MM.1S (cell line): ENCODE measurements around the gene MPND.

ENCODE experiments used
- DNase-seq: peaks from one replicate; pipeline ENCODE4 v3.0.0-alpha.2; 2015
- H2AFZ ChIP-seq: fragments of 300-600 bp; sonication (generic); 2 replicates; pipeline ENCODE4 v1.6.0; 2016; ENCODE audit warnings: antibody characterized with exemption, low read length
- H3F3A ChIP-seq: fragments of 300-600 bp; sonication (generic); 2 replicates; pipeline ENCODE4 v1.6.1; 2016; ENCODE audit warnings: mild to moderate bottlenecking, antibody characterized with exemption, low read length, moderate library complexity, mixed read lengths; ENCODE audit not compliant: insufficient read depth
- H3K27ac ChIP-seq: fragments of 300-600 bp; sonication (generic); 2 replicates; pipeline ENCODE4 v1.5.1; 2016; ENCODE audit warnings: mild to moderate bottlenecking, low read length
- H3K27me3 ChIP-seq: fragments of 300-600 bp; sonication (generic); replicated peaks from 2 replicates; pipeline ENCODE4 v1.6.0; 2016; ENCODE audit warnings: low read length; ENCODE audit not compliant: insufficient read depth
- H3K36me3 ChIP-seq: fragments of 300-600 bp; sonication (generic); replicated peaks from 2 replicates; pipeline ENCODE4 v1.6.1; 2016; ENCODE audit warnings: mild to moderate bottlenecking, low read length, mixed read lengths; ENCODE audit not compliant: insufficient read depth
- H3K4me1 ChIP-seq: fragments of 300-600 bp; sonication (generic); 2 replicates; pipeline ENCODE4 v1.6.1; 2016; ENCODE audit warnings: low read length, mixed read lengths
- H3K4me2 ChIP-seq: fragments of 300-600 bp; sonication (generic); 2 replicates; pipeline ENCODE4 v1.6.0; 2016; ENCODE audit warnings: low read depth, low read length
- H3K4me3 ChIP-seq: fragments of 300-600 bp; sonication (generic); 2 replicates; pipeline ENCODE4 v1.5.1; 2016; ENCODE audit warnings: low read length, mixed read lengths
- H3K79me2 ChIP-seq: fragments of 300-600 bp; sonication (generic); 2 replicates; pipeline ENCODE4 v1.6.1; 2016; ENCODE audit warnings: mixed run types, low read length, mixed read lengths
- H3K9ac ChIP-seq: fragments of 300-600 bp; sonication (generic); 2 replicates; pipeline ENCODE4 v1.6.1; 2016; ENCODE audit warnings: low read length, mixed read lengths
- H3K9me2 ChIP-seq: fragments of 300-600 bp; sonication (generic); replicated peaks from 2 replicates; pipeline ENCODE4 v1.6.1; 2016; ENCODE audit warnings: mild to moderate bottlenecking, low read length, mixed read lengths; ENCODE audit not compliant: insufficient read depth
- H3K9me3 ChIP-seq: fragments of 300-600 bp; sonication (generic); replicated peaks from 2 replicates; pipeline ENCODE4 v1.6.1; 2016; ENCODE audit warnings: mild to moderate bottlenecking, low read length, mixed read lengths; ENCODE audit not compliant: insufficient read depth
- H4K20me1 ChIP-seq: fragments of 300-600 bp; sonication (generic); 2 replicates; pipeline ENCODE4 v1.6.1; 2016; ENCODE audit warnings: mild to moderate bottlenecking, low read length, moderate library complexity, mixed read lengths; ENCODE audit not compliant: insufficient read depth
- EZH2 ChIP-seq: fragments of 300-600 bp; sonication (generic); optimal IDR thresholded peaks from 2 replicates; pipeline ENCODE3; 2017; ENCODE audit warnings: low read depth, mild to moderate bottlenecking, antibody characterized with exemption, low read length, mixed read lengths
- EZH2phosphoT487 ChIP-seq: fragments of 300-600 bp; sonication (generic); IDR thresholded peaks from 2 replicates; pipeline ENCODE4 v1.6.1; 2018; ENCODE audit warnings: antibody characterized with exemption, low read length
- TF ChIP-seq, protein P1 (sequence below): fragments of 300-600 bp; sonication (generic); IDR thresholded peaks from 2 replicates; pipeline ENCODE4 v1.5.1; 2016; ENCODE audit warnings: antibody characterized with exemption, low read length, mixed read lengths

Gene MPND, protein sequence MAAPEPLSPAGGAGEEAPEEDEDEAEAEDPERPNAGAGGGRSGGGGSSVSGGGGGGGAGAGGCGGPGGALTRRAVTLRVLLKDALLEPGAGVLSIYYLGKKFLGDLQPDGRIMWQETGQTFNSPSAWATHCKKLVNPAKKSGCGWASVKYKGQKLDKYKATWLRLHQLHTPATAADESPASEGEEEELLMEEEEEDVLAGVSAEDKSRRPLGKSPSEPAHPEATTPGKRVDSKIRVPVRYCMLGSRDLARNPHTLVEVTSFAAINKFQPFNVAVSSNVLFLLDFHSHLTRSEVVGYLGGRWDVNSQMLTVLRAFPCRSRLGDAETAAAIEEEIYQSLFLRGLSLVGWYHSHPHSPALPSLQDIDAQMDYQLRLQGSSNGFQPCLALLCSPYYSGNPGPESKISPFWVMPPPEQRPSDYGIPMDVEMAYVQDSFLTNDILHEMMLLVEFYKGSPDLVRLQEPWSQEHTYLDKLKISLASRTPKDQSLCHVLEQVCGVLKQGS

DNA sequence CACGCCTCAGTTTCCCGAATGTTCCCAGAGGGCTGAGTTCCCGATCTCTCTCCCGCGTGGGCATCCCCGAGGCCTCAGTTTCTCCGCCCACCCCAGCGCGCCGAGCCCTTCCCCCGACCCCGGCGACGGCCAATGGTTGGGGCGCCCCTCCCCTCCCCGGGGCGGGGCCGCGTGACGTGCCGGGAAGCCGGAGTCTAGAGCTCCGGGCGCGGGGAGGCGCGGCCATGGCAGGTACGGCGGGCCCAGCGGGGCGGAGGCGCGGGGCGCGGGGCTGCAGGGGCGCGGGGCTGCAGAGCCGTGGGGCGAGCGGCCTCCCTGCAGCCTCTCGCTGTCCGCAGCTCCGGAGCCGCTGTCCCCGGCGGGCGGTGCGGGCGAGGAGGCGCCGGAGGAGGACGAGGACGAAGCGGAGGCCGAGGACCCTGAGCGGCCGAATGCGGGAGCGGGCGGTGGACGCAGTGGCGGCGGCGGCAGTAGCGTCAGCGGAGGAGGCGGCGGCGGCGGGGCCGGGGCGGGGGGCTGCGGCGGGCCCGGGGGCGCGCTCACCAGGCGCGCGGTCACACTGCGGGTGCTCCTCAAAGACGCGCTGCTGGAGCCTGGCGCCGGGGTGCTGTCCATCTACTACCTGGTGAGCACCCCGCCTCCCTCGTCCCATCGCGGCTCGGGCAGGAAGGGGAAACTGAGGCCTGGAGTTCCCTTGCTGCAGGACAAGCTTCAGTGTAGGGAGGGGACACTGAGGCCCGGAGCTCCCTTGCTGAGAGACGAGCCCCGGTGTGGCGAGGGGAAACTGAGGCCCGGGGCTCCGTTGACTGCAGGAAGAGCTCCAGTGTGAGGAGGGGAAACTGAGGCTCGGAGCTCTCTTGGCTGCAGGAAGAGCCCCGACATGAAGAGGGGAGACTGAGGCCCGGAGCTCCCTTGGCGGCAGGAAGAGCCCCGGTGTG is at the start of gene MPND:
MPND (plus strand) TSS at position 193 of the 938 bp plus-strand sequence; CDS start at position 225, 32 bp downstream.
- Histone ChIP-seq H3K4me3 (peak within 1 kb of the TSS; percentile 90), H3K9me3 (no peaks in the 10 kb centered on the region), H3K36me3 (no peaks in the 10 kb centered on the region), H3K79me2 (peaks cover 6% of the 10 kb centered on the region), H3K27ac (peak within 1 kb of the TSS; percentile 81), H3K4me1 (peaks cover 10% of the 10 kb centered on the region; the same call in 1 of the 2 replicates), H3K27me3 (no peaks in the 10 kb centered on the region), H3K9me2 (no peaks in the 10 kb centered on the region), H3K9ac (peak within 1 kb of the TSS; percentile 78), H3K4me2 (peak within 1 kb of the TSS; percentile 99), H3F3A (peaks cover 3% of the 10 kb centered on the region; the same call in 1 of the 2 replicates), H2AFZ (peak within 1 kb of the TSS; percentile 98), H4K20me1 (no peaks in the 10 kb centered on the region)
- no peak for TF ChIP-seq EZH2
- no peak for TF ChIP-seq EZH2phosphoT487
- TF ChIP-seq, protein P1, sequence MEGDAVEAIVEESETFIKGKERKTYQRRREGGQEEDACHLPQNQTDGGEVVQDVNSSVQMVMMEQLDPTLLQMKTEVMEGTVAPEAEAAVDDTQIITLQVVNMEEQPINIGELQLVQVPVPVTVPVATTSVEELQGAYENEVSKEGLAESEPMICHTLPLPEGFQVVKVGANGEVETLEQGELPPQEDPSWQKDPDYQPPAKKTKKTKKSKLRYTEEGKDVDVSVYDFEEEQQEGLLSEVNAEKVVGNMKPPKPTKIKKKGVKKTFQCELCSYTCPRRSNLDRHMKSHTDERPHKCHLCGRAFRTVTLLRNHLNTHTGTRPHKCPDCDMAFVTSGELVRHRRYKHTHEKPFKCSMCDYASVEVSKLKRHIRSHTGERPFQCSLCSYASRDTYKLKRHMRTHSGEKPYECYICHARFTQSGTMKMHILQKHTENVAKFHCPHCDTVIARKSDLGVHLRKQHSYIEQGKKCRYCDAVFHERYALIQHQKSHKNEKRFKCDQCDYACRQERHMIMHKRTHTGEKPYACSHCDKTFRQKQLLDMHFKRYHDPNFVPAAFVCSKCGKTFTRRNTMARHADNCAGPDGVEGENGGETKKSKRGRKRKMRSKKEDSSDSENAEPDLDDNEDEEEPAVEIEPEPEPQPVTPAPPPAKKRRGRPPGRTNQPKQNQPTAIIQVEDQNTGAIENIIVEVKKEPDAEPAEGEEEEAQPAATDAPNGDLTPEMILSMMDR = no peak
- DNase-seq = peak; percentile 93

DNA sequence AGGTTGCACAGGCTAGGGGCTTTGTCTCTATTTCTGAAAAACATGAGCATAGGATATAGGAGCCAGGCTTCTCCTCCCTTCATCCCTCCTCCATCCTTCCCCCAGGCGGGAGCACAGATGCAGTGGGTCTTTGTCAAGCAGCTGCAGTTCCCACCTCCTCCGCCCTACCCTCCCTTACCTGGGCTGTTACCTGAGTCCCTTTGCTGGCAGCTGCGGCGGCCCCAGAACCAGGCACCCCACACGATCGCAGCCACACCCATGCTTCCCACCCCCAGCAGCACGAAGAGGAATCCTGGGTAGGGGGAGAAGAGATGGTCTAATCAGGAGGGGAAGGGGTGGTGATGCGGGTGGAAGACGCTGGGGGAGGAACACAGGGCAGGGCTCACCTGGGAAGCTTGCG is 49.0 kb upstream of the MPND start:
- H3F3A ChIP-seq = no peaks in the 10 kb centered on the region
- H3K27ac ChIP-seq = no peak overlapping the region
- no peak overlapping the region for H3K4me2 ChIP-seq
- H3K27me3 ChIP-seq = peaks cover 82% of the 10 kb centered on the region
- no peaks in the 10 kb centered on the region for H3K4me1 ChIP-seq
- H3K9me3 ChIP-seq = no peaks in the 10 kb centered on the region
- no peaks in the 10 kb centered on the region for H3K9me2 ChIP-seq
- H2AFZ ChIP-seq = no peak overlapping the region
- H3K4me3 ChIP-seq = no peak overlapping the region
- no peaks in the 10 kb centered on the region for H3K36me3 ChIP-seq
- TF ChIP-seq, protein P1 = no peak
- no peak for TF ChIP-seq EZH2phosphoT487
- TF ChIP-seq EZH2 = no peak
- no peaks in the 10 kb centered on the region for H4K20me1 ChIP-seq
- H3K79me2 ChIP-seq = no peaks in the 10 kb centered on the region
- no peak overlapping the region for H3K9ac ChIP-seq
- no peak for DNase-seq

DNA sequence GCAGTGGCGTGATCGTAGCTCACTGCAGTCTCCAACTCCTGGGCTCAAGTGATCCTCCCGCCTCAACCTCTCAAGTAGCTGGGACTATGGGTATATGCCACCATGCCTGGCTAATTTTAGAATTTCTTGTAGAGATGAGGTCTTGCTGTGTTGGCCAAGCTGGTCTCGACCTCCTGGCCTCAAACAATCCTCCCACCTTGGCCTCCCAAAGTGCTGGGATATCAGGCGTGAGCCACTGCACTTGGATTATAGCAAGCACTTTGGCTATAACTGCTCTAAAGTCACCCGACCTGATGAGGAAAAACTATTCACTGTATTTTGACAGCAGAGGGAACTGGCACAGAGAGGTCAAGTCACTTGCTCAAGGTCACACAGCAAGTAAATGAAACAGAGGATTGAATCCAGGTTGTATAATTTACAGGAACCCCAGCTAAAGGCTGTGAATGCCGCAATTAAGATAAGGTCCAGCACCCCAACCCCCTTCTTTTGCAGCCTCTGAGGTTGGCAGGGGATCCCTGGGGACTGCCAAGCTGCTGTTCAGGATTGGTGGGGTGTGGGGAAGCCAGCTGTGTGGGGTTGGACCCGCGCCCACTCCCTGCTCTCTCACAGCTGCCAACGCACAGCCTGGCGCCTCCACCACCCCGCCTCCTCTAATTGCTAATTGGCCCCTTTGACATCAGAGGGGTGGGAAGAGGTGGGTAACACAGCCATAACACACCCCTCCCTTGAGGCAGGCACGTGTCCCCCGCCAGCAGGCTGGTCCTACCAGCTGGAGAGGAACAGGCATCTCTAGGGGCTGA is 47.2 kb upstream of the MPND start:
- DNase-seq = no peak
- Histone ChIP-seq H3K36me3 (no peaks in the 10 kb centered on the region), H3K27me3 (peaks cover 82% of the 10 kb centered on the region), H3K9me2 (no peaks in the 10 kb centered on the region), H3K4me1 (no peaks in the 10 kb centered on the region), H2AFZ (no peak overlapping the region), H4K20me1 (no peaks in the 10 kb centered on the region), H3K9me3 (no peaks in the 10 kb centered on the region), H3F3A (no peaks in the 10 kb centered on the region), H3K4me3 (no peak overlapping the region), H3K79me2 (no peaks in the 10 kb centered on the region), H3K9ac (no peak overlapping the region), H3K4me2 (no peak overlapping the region), H3K27ac (no peak overlapping the region)
- no peak for TF ChIP-seq EZH2
